Measurements from ENCODE around the gene HIVEP3. TPM values are rescaled to one million over a fixed set of nuclear protein-coding genes. Genes with fewer than 3 reads are reported as not detected.
"Not testable (repeated sequence)": the region's sequence is repeated elsewhere in the genome, so short reads cannot be mapped to it uniquely, and the experiment has no call there.

Gene HIVEP3
- total RNA-seq, 1 donor from 2014 or later: 3.6 TPM

GRCh38 chr1:41699861-41700248 lies 218.9 kb downstream of the HIVEP3 start:
- Mint-ChIP-seq H3K36me3 (ENCODE audit: low read depth) (no peaks in the 10 kb centered on the region), H3K4me3 (ENCODE audit: unreplicated experiment) (no peak overlapping the region), H3K27me3 (ENCODE audit: low read depth) (no peaks in the 10 kb centered on the region), H3K4me1 (ENCODE audit: low read depth) (no peaks in the 10 kb centered on the region), H3K9me3 (ENCODE audit: low read depth) (no peaks in the 10 kb centered on the region), H3K27ac (ENCODE audit: unreplicated experiment) (no peak overlapping the region)
- DNase-seq (ENCODE audit: low spot score): no peak
- no peak for TF ChIP-seq CTCF (IDR thresholded peaks at IDR 0.05)

- TF ChIP-seq CTCF (IDR thresholded peaks at IDR 0.05): no peak
- no peak overlapping the region for H3K27ac Mint-ChIP-seq (ENCODE audit: unreplicated experiment)
- H3K4me1 Mint-ChIP-seq (ENCODE audit: low read depth): no peaks in the 10 kb centered on the region
- no peak for DNase-seq (ENCODE audit: low spot score)
- no peaks in the 10 kb centered on the region for H3K27me3 Mint-ChIP-seq (ENCODE audit: low read depth)
- no peaks in the 10 kb centered on the region for H3K36me3 Mint-ChIP-seq (ENCODE audit: low read depth)
- no peak overlapping the region for H3K4me3 Mint-ChIP-seq (ENCODE audit: unreplicated experiment)
- no peaks in the 10 kb centered on the region for H3K9me3 Mint-ChIP-seq (ENCODE audit: low read depth)
These were observed 219.5 kb downstream of the HIVEP3 start for GRCh38 chr1:41698916-41699860.

GRCh38 chr1:41696381-41696780 lies 222.3 kb downstream of the HIVEP3 start:
- H3K27ac Mint-ChIP-seq (ENCODE audit: unreplicated experiment): no peak overlapping the region
- no peaks in the 10 kb centered on the region for H3K9me3 Mint-ChIP-seq (ENCODE audit: low read depth)
- no peak for TF ChIP-seq CTCF (IDR thresholded peaks at IDR 0.05)
- no peak overlapping the region for H3K4me3 Mint-ChIP-seq (ENCODE audit: unreplicated experiment)
- H3K27me3 Mint-ChIP-seq (ENCODE audit: low read depth): no peaks in the 10 kb centered on the region
- H3K36me3 Mint-ChIP-seq (ENCODE audit: low read depth): no peaks in the 10 kb centered on the region
- no peaks in the 10 kb centered on the region for H3K4me1 Mint-ChIP-seq (ENCODE audit: low read depth)
- DNase-seq (ENCODE audit: low spot score): no peak

GRCh38 chr1:41695118-41695745 lies 223.5 kb downstream of the HIVEP3 start:
- TF ChIP-seq CTCF (IDR thresholded peaks at IDR 0.05): no peak
- Mint-ChIP-seq H3K27ac (ENCODE audit: unreplicated experiment) (no peak overlapping the region), H3K4me1 (ENCODE audit: low read depth) (no peaks in the 10 kb centered on the region), H3K4me3 (ENCODE audit: unreplicated experiment) (no peak overlapping the region), H3K27me3 (ENCODE audit: low read depth) (no peaks in the 10 kb centered on the region), H3K9me3 (ENCODE audit: low read depth) (no peaks in the 10 kb centered on the region), H3K36me3 (ENCODE audit: low read depth) (no peaks in the 10 kb centered on the region)
- DNase-seq (ENCODE audit: low spot score): peak; percentile 9

- H3K9me3 Mint-ChIP-seq (ENCODE audit: low read depth); DNase-seq (ENCODE audit: low spot score); H3K4me1 Mint-ChIP-seq (ENCODE audit: low read depth); H3K27me3 Mint-ChIP-seq (ENCODE audit: low read depth); H3K4me3 Mint-ChIP-seq (ENCODE audit: unreplicated experiment); H3K36me3 Mint-ChIP-seq (ENCODE audit: low read depth); H3K27ac Mint-ChIP-seq (ENCODE audit: unreplicated experiment): not testable (repeated sequence)
These were observed 226.8 kb downstream of the HIVEP3 start for GRCh38 chr1:41691966-41692365.

All from chondrocyte (in vitro differentiated cells).